IMR-90 (cell line): ENCODE measurements around the gene PTCD1. TPM values are rescaled to one million over a fixed set of nuclear protein-coding genes. Genes with fewer than 3 reads are reported as not detected.

Experiments
- ATAC-seq: fragments of 200-7000 bp; cut with Tn5 transposase; 2 replicates; pipeline ENCODE4 v1.9.1; 2020; ENCODE audit warnings: low read depth, mild to moderate bottlenecking, moderate library complexity
- BruUV-seq: library from RNA; stranded (reverse); fragments of 400-500 nt; replicated peaks from 2 replicates; lab custom pipeline; 2021; lab: Mats Ljungman, UMichigan
- CTCF ChIA-PET: fragments of 300-600 bp; formaldehyde crosslinking; extraction: SDS; loops from one replicate; lab custom pipeline; 2021; ENCODE audit warnings: antibody characterized with exemption; lab: Yijun Ruan, JAX
- POLR2A ChIA-PET: fragments of 300-600 bp; sonication (Branson Sonifier 250); formaldehyde crosslinking; loops from one replicate; lab custom pipeline; 2022; ENCODE audit warnings: antibody characterized with exemption; ENCODE audit not compliant: unreplicated experiment; lab: Charles Lee
- DNase-seq: peaks from one replicate; pipeline ENCODE4 v3.0.0; 2013
- H2AFZ ChIP-seq: replicated peaks from 2 replicates; pipeline ENCODE3; 2013; ENCODE audit warnings: low read length, mild to moderate bottlenecking; ENCODE audit not compliant: poor library complexity
- H2AK5ac ChIP-seq: 2 replicates; pipeline ENCODE4 v1.6.1; 2013; ENCODE audit warnings: low read depth, low read length, inconsistent platforms
- H2AK9ac ChIP-seq: replicated peaks from 2 replicates; pipeline ENCODE3; 2013; ENCODE audit warnings: mild to moderate bottlenecking, low read depth, low read length, moderate library complexity; ENCODE audit not compliant: poor library complexity
- H2BK120ac ChIP-seq: 2 replicates; pipeline ENCODE4 v1.6.1; 2013; ENCODE audit warnings: low read depth, low read length, inconsistent platforms
- H2BK15ac ChIP-seq: 3 replicates; pipeline ENCODE4 v1.6.1; 2013; ENCODE audit warnings: low read depth, low read length, inconsistent platforms
- H2BK20ac ChIP-seq: 2 replicates; pipeline ENCODE4 v1.6.1; 2013; ENCODE audit warnings: low read depth, mild to moderate bottlenecking, inconsistent platforms, low read length, moderate library complexity
- H2BK5ac ChIP-seq: 2 replicates; pipeline ENCODE4 v1.6.1; 2013; ENCODE audit warnings: mild to moderate bottlenecking, low read depth, low read length, inconsistent platforms; ENCODE audit not compliant: poor library complexity, severe bottlenecking
- H3K14ac ChIP-seq: replicated peaks from 2 replicates; pipeline ENCODE4 v1.6.1; 2013; ENCODE audit warnings: low read depth, low read length, inconsistent platforms
- H3K18ac ChIP-seq: 2 replicates; pipeline ENCODE4 v1.6.1; 2013; ENCODE audit warnings: low read depth, low read length, control low read depth
- H3K23ac ChIP-seq: 2 replicates; pipeline ENCODE4 v1.6.1; 2013; ENCODE audit warnings: low read depth, low read length, inconsistent platforms
- H3K27ac ChIP-seq: 2 replicates; pipeline ENCODE4 v1.5.1; 2013; ENCODE audit warnings: mild to moderate bottlenecking, control low read depth, low read length; ENCODE audit not compliant: insufficient read depth
- H3K27me3 ChIP-seq: 2 replicates; pipeline ENCODE4 v1.6.1; 2013; ENCODE audit warnings: low read length; ENCODE audit not compliant: control insufficient read depth, insufficient read depth
- H3K36me3 ChIP-seq: 2 replicates; pipeline ENCODE4 v1.6.1; 2013; ENCODE audit warnings: low read length, mixed read lengths; ENCODE audit not compliant: control insufficient read depth, insufficient read depth
- H3K4ac ChIP-seq: 2 replicates; pipeline ENCODE4 v1.6.1; 2013; ENCODE audit warnings: low read depth, low read length, inconsistent platforms
- H3K4me1 ChIP-seq: 2 replicates; pipeline ENCODE4 v1.6.1; 2013; ENCODE audit warnings: low read length, mixed read lengths; ENCODE audit not compliant: control insufficient read depth, insufficient read depth
- H3K4me2 ChIP-seq: 2 replicates; pipeline ENCODE4 v1.6.1; 2013; ENCODE audit warnings: low read depth, mild to moderate bottlenecking, control low read depth, low read length, moderate library complexity
- H3K4me3 ChIP-seq: 2 replicates; pipeline ENCODE4 v1.5.1; 2013; ENCODE audit warnings: low read depth, mild to moderate bottlenecking, control low read depth, low read length, moderate library complexity; ENCODE audit not compliant: insufficient read depth
- H3K56ac ChIP-seq: 2 replicates; pipeline ENCODE4 v1.6.1; 2013; ENCODE audit warnings: low read length, inconsistent platforms; ENCODE audit not compliant: insufficient read depth; ENCODE audit errors: extremely low read depth
- H3K79me1 ChIP-seq, 2 experiments: 2 replicates each; pipeline ENCODE4 v1.6.1; 2013; ENCODE audit warnings: low read length in 2 of 2, inconsistent platforms in 1 of 2, low read depth in 1 of 2
- H3K9ac ChIP-seq: 2 replicates; pipeline ENCODE4 v1.6.1; 2013; ENCODE audit warnings: low read depth, low read length, control low read depth
- H3K9me1 ChIP-seq: 2 replicates; pipeline ENCODE4 v1.6.1; 2013; ENCODE audit warnings: low read length, inconsistent platforms; ENCODE audit not compliant: insufficient read depth
- H3K9me3 ChIP-seq: 2 replicates; pipeline ENCODE4 v1.6.1; 2013; ENCODE audit warnings: low read length; ENCODE audit not compliant: control insufficient read depth, insufficient read depth
- H4K20me1 ChIP-seq: 2 replicates; pipeline ENCODE4 v1.6.1; 2013; ENCODE audit warnings: low read length, inconsistent platforms; ENCODE audit not compliant: insufficient read depth
- H4K5ac ChIP-seq: 2 replicates; pipeline ENCODE4 v1.6.1; 2013; ENCODE audit warnings: mild to moderate bottlenecking, low read depth, low read length, control low read depth
- H4K8ac ChIP-seq, 2 experiments: 2 replicates each; pipeline ENCODE4 v1.6.1; 2013; ENCODE audit warnings: low read depth in 2 of 2, low read length in 2 of 2, control low read depth in 1 of 2, inconsistent platforms in 1 of 2
- H4K91ac ChIP-seq: 2 replicates; pipeline ENCODE4 v1.6.1; 2013; ENCODE audit warnings: low read depth, low read length, inconsistent platforms; ENCODE audit not compliant: insufficient read depth
- BHLHE40 ChIP-seq: fragments of 150-350 bp; IDR thresholded peaks from 2 replicates; pipeline ENCODE4 v1.6.1; 2016; ENCODE audit warnings: mild to moderate bottlenecking, low read depth, low read length
- CEBPB ChIP-seq: IDR thresholded peaks from 2 replicates; pipeline ENCODE4 v1.6.1; 2012; ENCODE audit warnings: low read depth, low read length, improper control_type of control experiment
- CHD1 ChIP-seq: IDR thresholded peaks from 2 replicates; pipeline ENCODE4 v1.6.1; 2012; ENCODE audit warnings: low read depth, low read length, improper control_type of control experiment
- ELK1 ChIP-seq: fragments of 150-350 bp; IDR thresholded peaks from 2 replicates; pipeline ENCODE4 v1.6.1; 2016; ENCODE audit warnings: low read depth, mild to moderate bottlenecking, low read length, moderate library complexity, borderline replicate concordance
- FOS ChIP-seq: fragments of 150-350 bp; IDR thresholded peaks from 2 replicates; pipeline ENCODE4 v1.6.1; 2016; ENCODE audit warnings: low read depth, low read length
- MAFK ChIP-seq: IDR thresholded peaks from 2 replicates; pipeline ENCODE4 v1.6.1; 2012; ENCODE audit warnings: low read depth, low read length, improper control_type of control experiment
- MAZ ChIP-seq: IDR thresholded peaks from 2 replicates; pipeline ENCODE4 v1.6.1; 2012; ENCODE audit warnings: low read depth, mild to moderate bottlenecking, low read length, improper control_type of control experiment, moderate library complexity, borderline replicate concordance
- MXI1 ChIP-seq: IDR thresholded peaks from 2 replicates; pipeline ENCODE4 v1.6.1; 2012; ENCODE audit warnings: low read depth, mild to moderate bottlenecking, low read length, moderate library complexity, borderline replicate concordance
- NFE2L2 ChIP-seq: fragments of 150-350 bp; IDR thresholded peaks from 2 replicates; pipeline ENCODE4 v1.6.1; 2016; ENCODE audit warnings: low read depth, mild to moderate bottlenecking, low read length
- POLR2A ChIP-seq: IDR thresholded peaks from 2 replicates; pipeline ENCODE4 v1.6.1; 2012; ENCODE audit warnings: mild to moderate bottlenecking, low read depth, low read length
- RAD21 ChIP-seq: IDR thresholded peaks from 2 replicates; pipeline ENCODE4 v1.6.1; 2012; ENCODE audit warnings: low read length, improper control_type of control experiment
- RCOR1 ChIP-seq: IDR thresholded peaks from 2 replicates; pipeline ENCODE4 v1.6.1; 2012; ENCODE audit warnings: mild to moderate bottlenecking, low read length, improper control_type of control experiment; ENCODE audit not compliant: insufficient replicate concordance
- RFX5 ChIP-seq: IDR thresholded peaks from 2 replicates; pipeline ENCODE4 v1.8.0; 2012; ENCODE audit warnings: low read depth, mild to moderate bottlenecking, low read length, moderate library complexity
- SMC3 ChIP-seq: fragments of 150-350 bp; IDR thresholded peaks from 2 replicates; pipeline ENCODE4 v1.6.1; 2016; ENCODE audit warnings: low read depth, mild to moderate bottlenecking, antibody characterized with exemption, low read length, moderate library complexity
- USF2 ChIP-seq: fragments of 150-350 bp; IDR thresholded peaks from 2 replicates; pipeline ENCODE4 v1.6.1; 2017; ENCODE audit warnings: mild to moderate bottlenecking, antibody characterized with exemption, low read length, low read depth
- WGBS, 2 experiments: methylation state at CpG; one replicate each; pipeline versions ENCODE4 v1.1.5 to v1.1.7; 2013; ENCODE audit warnings: missing lambda C conversion rate in 2 of 2; ENCODE audit not compliant: insufficient read length in 1 of 2; ENCODE audit errors: extremely low coverage in 2 of 2; 5-methylcytosine and 5-hydroxymethylcytosine counted together
- dilution Hi-C: fragments of 300-500 bp; cut with HindIII; formaldehyde crosslinking; loops from one replicate; pipeline ENCODE4 v1.14.3; 2018; ENCODE audit warnings: low sequenced_read_pairs; ENCODE audit not compliant: unreplicated experiment
- in situ Hi-C: fragments of 300-500 bp; cut with MboI; formaldehyde crosslinking; loops from 3 replicates; pipeline ENCODE4 v1.14.3; 2019; ENCODE audit warnings: low sequenced_read_pairs, inconsistent platforms, mixed read lengths
- intact Hi-C: fragments of 100-400 bp; cut with micrococcal nuclease; formaldehyde crosslinking; loops from 2 replicates; pipeline ENCODE4 v1.10.0; 2022
- polyA plus RNA-seq, 3 experiments: library from polyadenylated mRNA; depleted of rRNA; stranded (reverse); fragments of >200 nt; gene quantifications; 2 replicates each; pipeline ENCODE4 v1.2.3, GENCODE V29; 2012; ENCODE audit warnings: low replicate concordance in 1 of 3
- total RNA-seq: library from RNA; depleted of rRNA; stranded (reverse); fragments of >200 nt; gene quantifications from 2 replicates; pipeline ENCODE4 v1.2.3, GENCODE V29; 2012
- TF ChIP-seq, protein P1 (sequence below): conservative IDR thresholded peaks from 2 replicates; pipeline ENCODE4 v1.5.1; 2012; ENCODE audit warnings: mild to moderate bottlenecking, low read depth, low read length, improper control_type of control experiment

The PTCD1 gene
- total and polyA plus RNA-seq, 2 of the 4 experiments (the other 2 are of a cell fraction), result 2.2 to 4.0 TPM

DNA sequence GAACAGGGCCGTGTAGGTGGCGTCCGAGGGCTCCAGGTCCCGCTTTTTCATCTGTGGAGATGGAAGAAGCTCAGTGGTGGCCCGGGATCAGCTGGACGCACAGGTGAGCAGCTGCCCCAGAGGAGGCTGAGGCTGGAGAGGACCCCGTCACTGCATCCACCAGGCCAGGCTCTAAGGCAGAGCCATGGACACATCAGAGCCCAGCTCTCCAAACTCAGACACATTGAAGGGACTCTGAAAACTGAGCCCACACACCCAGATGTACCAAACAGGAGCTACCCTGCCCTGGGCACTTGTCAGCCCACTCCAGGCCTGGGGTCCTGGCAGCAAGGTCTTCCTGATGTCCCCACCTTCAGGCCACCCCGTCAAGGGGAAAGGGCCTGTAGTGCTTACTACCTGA is 8.8 kb downstream of the PTCD1 start:
- Histone ChIP-seq H2BK120ac (no peak overlapping the region), H2AK5ac (no peak overlapping the region), H3K9ac (no peak overlapping the region), H2BK20ac (no peak overlapping the region), H4K5ac (no peak overlapping the region), H3K4me3 (no peak overlapping the region), H3K27me3 (no peaks in the 10 kb centered on the region), H2BK5ac (no peak overlapping the region), H3K4me1 (no peaks in the 10 kb centered on the region), H2BK15ac (no peak overlapping the region), H3K4me2 (no peak overlapping the region), H3K4ac (no peak overlapping the region), H3K56ac (no peak overlapping the region), H3K23ac (no peak overlapping the region), H2AK9ac (no peak overlapping the region), H3K14ac (no peak overlapping the region), H4K91ac (no peak overlapping the region), H3K9me1 (no peaks in the 10 kb centered on the region), H3K79me1 (no peaks in the 10 kb centered on the region; a peak in 1 of 4 replicates), H3K9me3 (no peaks in the 10 kb centered on the region), H3K27ac (no peak overlapping the region), H2AFZ (no peak overlapping the region), H3K36me3 (peaks cover 58% of the 10 kb centered on the region), H3K18ac (no peak overlapping the region), H4K20me1 (no peaks in the 10 kb centered on the region; the same call in 1 of the 2 replicates), H4K8ac (no peak overlapping the region)
- TF ChIP-seq SMC3, result no peak
- TF ChIP-seq, protein P1, sequence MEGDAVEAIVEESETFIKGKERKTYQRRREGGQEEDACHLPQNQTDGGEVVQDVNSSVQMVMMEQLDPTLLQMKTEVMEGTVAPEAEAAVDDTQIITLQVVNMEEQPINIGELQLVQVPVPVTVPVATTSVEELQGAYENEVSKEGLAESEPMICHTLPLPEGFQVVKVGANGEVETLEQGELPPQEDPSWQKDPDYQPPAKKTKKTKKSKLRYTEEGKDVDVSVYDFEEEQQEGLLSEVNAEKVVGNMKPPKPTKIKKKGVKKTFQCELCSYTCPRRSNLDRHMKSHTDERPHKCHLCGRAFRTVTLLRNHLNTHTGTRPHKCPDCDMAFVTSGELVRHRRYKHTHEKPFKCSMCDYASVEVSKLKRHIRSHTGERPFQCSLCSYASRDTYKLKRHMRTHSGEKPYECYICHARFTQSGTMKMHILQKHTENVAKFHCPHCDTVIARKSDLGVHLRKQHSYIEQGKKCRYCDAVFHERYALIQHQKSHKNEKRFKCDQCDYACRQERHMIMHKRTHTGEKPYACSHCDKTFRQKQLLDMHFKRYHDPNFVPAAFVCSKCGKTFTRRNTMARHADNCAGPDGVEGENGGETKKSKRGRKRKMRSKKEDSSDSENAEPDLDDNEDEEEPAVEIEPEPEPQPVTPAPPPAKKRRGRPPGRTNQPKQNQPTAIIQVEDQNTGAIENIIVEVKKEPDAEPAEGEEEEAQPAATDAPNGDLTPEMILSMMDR, result no peak
- TF ChIP-seq ELK1, result no peak
- TF ChIP-seq CHD1, result no peak
- TF ChIP-seq MAZ, result no peak
- TF ChIP-seq CEBPB, result no peak
- TF ChIP-seq USF2, result no peak
- TF ChIP-seq RFX5, result no peak
- no peak for TF ChIP-seq NFE2L2
- no peak for TF ChIP-seq MAFK
- TF ChIP-seq FOS, result no peak
- TF ChIP-seq MXI1, result no peak
- no peak for TF ChIP-seq RCOR1
- TF ChIP-seq RAD21, result no peak
- TF ChIP-seq BHLHE40, result no peak
- TF ChIP-seq POLR2A, result no peak
- CTCF ChIA-PET, result no interaction called here
- intact Hi-C loops (no loop called here), in situ Hi-C loops (no loop called here), dilution Hi-C loops (no loop called here)
- BruUV-seq, result no TSS peak
- WGBS, 2 experiments, result 100% methylated on average over 4 of the region's 8 CpGs; no CpG with 5 or more reads in 1 of the 2 experiments
- DNase-seq (no peak), ATAC-seq (no peak)
- POLR2A ChIA-PET, result no interaction called here
